A549 (cell line): ENCODE results near the gene RACGAP1.

ENCODE experiments used
- CHD2 ChIP-seq: fragments of 150-350 bp; IDR thresholded peaks from 2 replicates; pipeline ENCODE4 v1.6.1; 2014; ENCODE audit warnings: low read length; ENCODE audit not compliant: partially characterized antibody
- CTCF ChIP-seq: fragments of >200 bp; sonication (Bioruptor Twin); formaldehyde crosslinking; IDR thresholded peaks from 3 replicates; pipeline ENCODE4 v1.5.1; 2016
- ELK1 ChIP-seq: fragments of 150-350 bp; IDR thresholded peaks from 2 replicates; pipeline ENCODE4 v1.6.1; 2014; ENCODE audit warnings: low read depth, mild to moderate bottlenecking, low read length
- RAD21 ChIP-seq, 2 experiments: fragments of >200 bp in 1 of 2; sonication (Bioruptor Twin) in 1 of 2; formaldehyde crosslinking in 1 of 2; IDR thresholded peaks in 1 of 2; conservative IDR thresholded peaks in 1 of 2; 2 replicates in 1 of 2; 3 replicates in 1 of 2; pipeline ENCODE4 v1.6.1; 2012 to 2018; ENCODE audit warnings: inconsistent platforms in 1 of 2

- TF ChIP-seq CHD2 (no peak), CTCF (no peak), ELK1 (no peak), RAD21 (conservative IDR thresholded peaks at IDR 0.05 in 1 of 2, IDR thresholded peaks at IDR 0.05 in 1 of 2) (no peak)
Observed at GRCh38 chr12:49979791-49980190, 45.5 kb downstream of the RACGAP1 start.
